GM21515 (cell line): ENCODE results near the gene HTRA1.

Experiments
- ATAC-seq: cut with Tn5 transposase; IDR thresholded peaks from one replicate; pipeline ENCODE4 v1.9.1; 2021; ENCODE audit not compliant: unreplicated experiment

Gene HTRA1

GRCh38 chr10:122454603-122455080, 6.7 kb upstream of the HTRA1 start, which contains the start of gene ARMS2:
ARMS2 (plus strand) TSS chr10:122454653; CDS start chr10:122454728, 75 bp downstream.
- no peak for ATAC-seq

GRCh38 chr10:122455376-122456079, 5.8 kb upstream of the HTRA1 start:
- no peak for ATAC-seq

GRCh38 chr10:122457934-122458333, 3.4 kb upstream of the HTRA1 start:
- ATAC-seq: no peak

- ATAC-seq: no peak
Measured at GRCh38 chr10:122458693-122459092, 2.7 kb upstream of the HTRA1 start.

GRCh38 chr10:122459561-122460273, 1.6 kb upstream of the HTRA1 start:
- ATAC-seq: no peak

- ATAC-seq: no peak
Measured at GRCh38 chr10:122460891-122461293, 461 bp upstream of the HTRA1 start.

- ATAC-seq: no peak
Measured at GRCh38 chr10:122461729-122462532, 578 bp downstream of the HTRA1 start.

- no peak for ATAC-seq
Measured at GRCh38 chr10:122462533-122463465, 1.4 kb downstream of the HTRA1 start.

- no peak for ATAC-seq
Measured at GRCh38 chr10:122463466-122464249, 2.3 kb downstream of the HTRA1 start.

- no peak for ATAC-seq
Measured at GRCh38 chr10:122464250-122464510, 2.8 kb downstream of the HTRA1 start.

- no peak for ATAC-seq
Measured at GRCh38 chr10:122464586-122464985, 3.2 kb downstream of the HTRA1 start.

- ATAC-seq: no peak
Measured at GRCh38 chr10:122465401-122466040, 4.2 kb downstream of the HTRA1 start.

GRCh38 chr10:122466951-122467381, 5.6 kb downstream of the HTRA1 start:
- no peak for ATAC-seq

- no peak for ATAC-seq
Measured at GRCh38 chr10:122467701-122468100, 6.3 kb downstream of the HTRA1 start.

GRCh38 chr10:122468307-122468925, 7.1 kb downstream of the HTRA1 start:
- ATAC-seq: no peak

- ATAC-seq: no peak
Measured at GRCh38 chr10:122468926-122469781, 7.8 kb downstream of the HTRA1 start.

GRCh38 chr10:122469848-122470247, 8.5 kb downstream of the HTRA1 start:
- no peak for ATAC-seq
